Measurements from ENCODE around the gene RAP1GAP. TPM values are rescaled to one million over a fixed set of nuclear protein-coding genes. Genes with fewer than 3 reads are reported as not detected.
"Not testable (repeated sequence)": the region's sequence is repeated elsewhere in the genome, so short reads cannot be mapped to it uniquely, and the experiment has no call there.

RAP1GAP gene
- total and polyA plus RNA-seq, 3 donors from 2014 or later: 7.4 to 8.4 (median 8.0) TPM

- Histone ChIP-seq H3K27me3 (no peaks in the 10 kb centered on the region), H3K4me3 (no peak overlapping the region), H3K27ac (no peak overlapping the region), H3K4me1 (no peaks in the 10 kb centered on the region), H3K9me3 (no peaks in the 10 kb centered on the region), H3K36me3 (ENCODE audit: low read depth, missing control alignments) (peaks cover 4% of the 10 kb centered on the region)
- 87% methylated on average over 9 of the region's 9 CpGs for WGBS, 2 donors
- intact Hi-C loops (cut with DNase I; ENCODE audit: low total_unique reads): no loop called here
- no peak for TF ChIP-seq POLR2A (IDR thresholded peaks at IDR 0.05)
- no peak for TF ChIP-seq CTCF (IDR thresholded peaks at IDR 0.05)
- no peak for DNase-seq
These were observed 12.3 kb upstream of the RAP1GAP start for GRCh38 chr1:21681426-21681825.

- no peak overlapping the region for H3K27ac ChIP-seq
- WGBS, 2 donors: 60 to 70% methylated on average over 3 of the region's 3 CpGs
- H3K36me3 ChIP-seq (ENCODE audit: low read depth, missing control alignments): peaks cover 4% of the 10 kb centered on the region
- no peak overlapping the region for H3K4me3 ChIP-seq
- TF ChIP-seq CTCF (IDR thresholded peaks at IDR 0.05) (no peak), POLR2A (IDR thresholded peaks at IDR 0.05) (no peak)
- intact Hi-C loops (cut with DNase I; ENCODE audit: low total_unique reads): no loop called here
- H3K4me1 ChIP-seq: no peaks in the 10 kb centered on the region
- no peaks in the 10 kb centered on the region for H3K9me3 ChIP-seq
- no peak for DNase-seq
- H3K27me3 ChIP-seq: no peaks in the 10 kb centered on the region
These were observed 11.8 kb upstream of the RAP1GAP start for GRCh38 chr1:21680918-21681317.

- no peak for DNase-seq
- H3K36me3 ChIP-seq (ENCODE audit: low read depth, missing control alignments): peaks cover 4% of the 10 kb centered on the region
- no peaks in the 10 kb centered on the region for H3K4me1 ChIP-seq
- 95 to 100% methylated on average over 1 of the region's 1 CpG for WGBS, 2 donors
- TF ChIP-seq CTCF (IDR thresholded peaks at IDR 0.05): no peak
- no peak for TF ChIP-seq POLR2A (IDR thresholded peaks at IDR 0.05)
- no peaks in the 10 kb centered on the region for H3K9me3 ChIP-seq
- intact Hi-C loops (cut with DNase I; ENCODE audit: low total_unique reads): no loop called here
- no peak overlapping the region for H3K4me3 ChIP-seq
- H3K27ac ChIP-seq: no peak overlapping the region
- H3K27me3 ChIP-seq: no peaks in the 10 kb centered on the region
These were observed 11.2 kb upstream of the RAP1GAP start for GRCh38 chr1:21680381-21680780.

GRCh38 chr1:21677168-21677567, 8.0 kb upstream of the RAP1GAP start:
- intact Hi-C loops (cut with DNase I; ENCODE audit: low total_unique reads): no loop called here
- no peak for TF ChIP-seq CTCF (IDR thresholded peaks at IDR 0.05)
- no peak for TF ChIP-seq POLR2A (IDR thresholded peaks at IDR 0.05)
- 83% methylated on average over 6 of the region's 6 CpGs for WGBS, 2 donors

GRCh38 chr1:21674957-21675356, 5.8 kb upstream of the RAP1GAP start:
- H3K36me3 ChIP-seq (ENCODE audit: low read depth, missing control alignments): no peaks in the 10 kb centered on the region
- TF ChIP-seq POLR2A (IDR thresholded peaks at IDR 0.05) (no peak), CTCF (IDR thresholded peaks at IDR 0.05) (no peak)
- no peaks in the 10 kb centered on the region for H3K9me3 ChIP-seq
- H3K27me3 ChIP-seq: no peaks in the 10 kb centered on the region
- H3K4me3 ChIP-seq: no peak overlapping the region
- intact Hi-C loops (cut with DNase I; ENCODE audit: low total_unique reads): no loop called here
- H3K4me1 ChIP-seq: peaks cover 10% of the 10 kb centered on the region
- no peak for DNase-seq
- no peak overlapping the region for H3K27ac ChIP-seq
- 85 to 88% methylated on average over 10 of the region's 10 CpGs for WGBS, 2 donors

More at GRCh38 chr1:21677168-21677567, 8.0 kb upstream of the RAP1GAP start:
- H3K9me3 ChIP-seq: no peaks in the 10 kb centered on the region
- H3K4me1 ChIP-seq: peaks cover 10% of the 10 kb centered on the region
- no peaks in the 10 kb centered on the region for H3K36me3 ChIP-seq (ENCODE audit: low read depth, missing control alignments)
- no peak overlapping the region for H3K27ac ChIP-seq
- H3K27me3 ChIP-seq: no peaks in the 10 kb centered on the region
- no peak overlapping the region for H3K4me3 ChIP-seq
- no peak for DNase-seq

GRCh38 chr1:21673853-21674252, 4.7 kb upstream of the RAP1GAP start:
- DNase-seq: peak; percentile 8
- H3K36me3 ChIP-seq (ENCODE audit: low read depth, missing control alignments); H3K9me3 ChIP-seq; intact Hi-C loops (cut with DNase I; ENCODE audit: low total_unique reads); H3K27me3 ChIP-seq; H3K4me3 ChIP-seq; H3K27ac ChIP-seq: not testable (repeated sequence)
- WGBS, 2 donors: 86 to 88% methylated on average over 7 of the region's 7 CpGs
- H3K4me1 ChIP-seq: peaks cover 13% of the 10 kb centered on the region
